VCaP (cell line): ENCODE data around the gene U2AF1L4.
A peak's percentile ranks its signal among the peaks of the same experiment; 100 is the strongest.

Source experiments
- H3K27ac ChIP-seq: fragments of 450-650 bp; 2 replicates; pipeline ENCODE4 v1.5.1; 2017
- CTCF ChIP-seq: fragments of 450-650 bp; conservative IDR thresholded peaks from 2 replicates; pipeline ENCODE4 v1.5.1; 2017; ENCODE audit warnings: mild to moderate bottlenecking, moderate library complexity

The U2AF1L4 gene

GRCh38 chr19:35777961-35778360 is 32.7 kb upstream of the U2AF1L4 start:
- TF ChIP-seq CTCF = no peak
- H3K27ac ChIP-seq = no peak overlapping the region

GRCh38 chr19:35777086-35777841 is 32.0 kb upstream of the U2AF1L4 start:
- no peak for TF ChIP-seq CTCF

GRCh38 chr19:35776102-35776788 is 31.0 kb upstream of the U2AF1L4 start:
- H3K27ac ChIP-seq = peak overlapping the region; percentile 66; the same call in 1 of the 2 replicates
- TF ChIP-seq CTCF = no peak

More at GRCh38 chr19:35777086-35777841, 32.0 kb upstream of the U2AF1L4 start:
- no peak overlapping the region for H3K27ac ChIP-seq

GRCh38 chr19:35775298-35776101 is 30.3 kb upstream of the U2AF1L4 start, which contains the start of gene ARHGAP33:
Gene ARHGAP33 (plus strand): TSS chr19:35775564. CDS start chr19:35775659, 95 bp downstream.
- peak within 1 kb of the TSS; percentile 66; the same call in 1 of the 2 replicates for H3K27ac ChIP-seq
- no peak for TF ChIP-seq CTCF

GRCh38 chr19:35775046-35775297 is 29.8 kb upstream of the U2AF1L4 start:
- TF ChIP-seq CTCF = no peak
- peak overlapping the region; percentile 66; the same call in 1 of the 2 replicates for H3K27ac ChIP-seq

GRCh38 chr19:35774274-35775045 is 29.2 kb upstream of the U2AF1L4 start:
- no peak overlapping the region; the same call in 1 of the 2 replicates for H3K27ac ChIP-seq
- TF ChIP-seq CTCF = no peak
